Ramos (cell line): ENCODE results near the gene TMC1.
"Not testable (repeated sequence)": the region's sequence is repeated elsewhere in the genome, so short reads cannot be mapped to it uniquely, and the experiment has no call there.

Experiments used
- in situ Hi-C: fragments of 300-500 bp; cut with MboI; formaldehyde crosslinking; loops from one replicate; pipeline ENCODE4 v1.14.3; 2022; ENCODE audit warnings: low sequenced_read_pairs; ENCODE audit not compliant: unreplicated experiment

The TMC1 gene

GRCh38 chr9:72521416-72521815 lies at the start of gene TMC1:
TSS of gene TMC1 (plus strand) at chr9:72521608. CDS start at chr9:72648649, 127,041 bp downstream.
- in situ Hi-C loops, result not testable (repeated sequence)

GRCh38 chr9:72473474-72474261 lies 47.7 kb upstream of the TMC1 start:
- in situ Hi-C loops, result no loop called here

GRCh38 chr9:72474676-72475075 lies 46.7 kb upstream of the TMC1 start:
- in situ Hi-C loops, result no loop called here

- in situ Hi-C loops, result no loop called here
Observed at GRCh38 chr9:72476100-72476499, 45.3 kb upstream of the TMC1 start.

- in situ Hi-C loops, result no loop called here
Observed at GRCh38 chr9:72476617-72477437, 44.6 kb upstream of the TMC1 start.

GRCh38 chr9:72477930-72478518 lies 43.4 kb upstream of the TMC1 start:
- in situ Hi-C loops, result no loop called here

GRCh38 chr9:72478966-72479365 lies 42.4 kb upstream of the TMC1 start:
- in situ Hi-C loops, result no loop called here

- in situ Hi-C loops, result not testable (repeated sequence)
Observed at GRCh38 chr9:72480261-72480660, 41.1 kb upstream of the TMC1 start.

- in situ Hi-C loops, result no loop called here
Observed at GRCh38 chr9:72480921-72481320, 40.5 kb upstream of the TMC1 start.

GRCh38 chr9:72485821-72486593 lies 35.4 kb upstream of the TMC1 start:
- in situ Hi-C loops, result no loop called here

GRCh38 chr9:72486594-72486955 lies 34.8 kb upstream of the TMC1 start:
- in situ Hi-C loops, result no loop called here

GRCh38 chr9:72487665-72488064 lies 33.7 kb upstream of the TMC1 start:
- in situ Hi-C loops, result not testable (repeated sequence)

- in situ Hi-C loops, result no loop called here
Observed at GRCh38 chr9:72489986-72490385, 31.4 kb upstream of the TMC1 start.

GRCh38 chr9:72491242-72491641 lies 30.2 kb upstream of the TMC1 start:
- in situ Hi-C loops, result no loop called here

GRCh38 chr9:72494051-72494450 lies 27.4 kb upstream of the TMC1 start:
- in situ Hi-C loops, result no loop called here

GRCh38 chr9:72497447-72498046 lies 23.9 kb upstream of the TMC1 start:
- in situ Hi-C loops, result no loop called here

- in situ Hi-C loops, result no loop called here
Observed at GRCh38 chr9:72506615-72507014, 14.8 kb upstream of the TMC1 start.

GRCh38 chr9:72509053-72509452 lies 12.4 kb upstream of the TMC1 start:
- in situ Hi-C loops, result no loop called here

- in situ Hi-C loops, result no loop called here
Observed at GRCh38 chr9:72509635-72510034, 11.8 kb upstream of the TMC1 start.

GRCh38 chr9:72521011-72521410 lies 397 bp upstream of the TMC1 start:
- in situ Hi-C loops, result not testable (repeated sequence)
